Neural cell (in vitro differentiated cells): ENCODE data around the gene BICDL1. TPM values are rescaled to one million over a fixed set of nuclear protein-coding genes. Genes with fewer than 3 reads are reported as not detected.

ENCODE experiments used
- H2AFZ ChIP-seq: fragments of 200-600, 300-800 bp; sonication (generic), shearing (Covaris generic); 2 replicates; pipeline ENCODE4 v1.6.0; 2014; ENCODE audit warnings: low read depth, mild to moderate bottlenecking, antibody characterized with exemption, low read length, moderate library complexity
- H3F3A ChIP-seq: fragments of 200-600 bp; shearing (Covaris generic); 2 replicates; pipeline ENCODE4 v1.6.1; 2016; ENCODE audit warnings: mild to moderate bottlenecking, moderate library complexity, mixed read lengths, antibody characterized with exemption, low read length; ENCODE audit not compliant: insufficient read depth, poor library complexity, severe bottlenecking
- H3K27ac ChIP-seq: fragments of 200-600, 300-800 bp; sonication (generic), shearing (Covaris generic); 2 replicates; pipeline ENCODE4 v1.5.1; 2014; ENCODE audit warnings: mild to moderate bottlenecking, low read length, moderate library complexity
- H3K27me3 ChIP-seq: fragments of 300-800, 200-600 bp; sonication (generic), shearing (Covaris generic); 2 replicates; pipeline ENCODE4 v1.6.0; 2014; ENCODE audit warnings: mild to moderate bottlenecking, low read depth, low read length, moderate library complexity; ENCODE audit not compliant: insufficient read depth
- H3K36me3 ChIP-seq: fragments of 300-800, 200-600 bp; sonication (generic), shearing (Covaris generic); 2 replicates; pipeline ENCODE4 v1.5.1; 2014; ENCODE audit warnings: mild to moderate bottlenecking, antibody characterized with exemption, low read length, moderate library complexity; ENCODE audit not compliant: insufficient read depth
- H3K4me2 ChIP-seq: fragments of 300-800, 200-600 bp; sonication (generic), shearing (Covaris generic); 2 replicates; pipeline ENCODE4 v1.6.0; 2014; ENCODE audit warnings: mild to moderate bottlenecking, low read length
- H3K4me3 ChIP-seq: fragments of 300-800, 200-600 bp; sonication (generic), shearing (Covaris generic); 2 replicates; pipeline ENCODE4 v1.5.1; 2014; ENCODE audit warnings: mild to moderate bottlenecking, low read length, moderate library complexity
- H3K79me2 ChIP-seq: fragments of 200-600 bp; shearing (Covaris generic); replicated peaks from 2 replicates; pipeline ENCODE4 v1.6.0; 2014; ENCODE audit warnings: mild to moderate bottlenecking, low read length, moderate library complexity; ENCODE audit not compliant: insufficient read depth
- H3K9ac ChIP-seq: fragments of 300-800, 200-600 bp; sonication (generic), shearing (Covaris generic); 2 replicates; pipeline ENCODE4 v1.6.1; 2016; ENCODE audit warnings: mild to moderate bottlenecking, low read length, mixed read lengths
- H3K9me2 ChIP-seq: fragments of 200-600 bp; shearing (Covaris generic); 2 replicates; pipeline ENCODE4 v1.6.1; 2016; ENCODE audit warnings: mild to moderate bottlenecking, low read length, mixed read lengths; ENCODE audit not compliant: insufficient read depth
- H3K9me3 ChIP-seq: fragments of 200-600, 300-800 bp; sonication (generic), shearing (Covaris generic); 2 replicates; pipeline ENCODE4 v1.6.1; 2016; ENCODE audit warnings: mild to moderate bottlenecking, mixed run types, low read length, moderate library complexity, mixed read lengths
- H4K20me1 ChIP-seq: fragments of 200-600 bp; shearing (Covaris generic); 2 replicates; pipeline ENCODE4 v1.6.1; 2016; ENCODE audit warnings: mild to moderate bottlenecking, mixed run types; ENCODE audit not compliant: insufficient read depth
- EP300 ChIP-seq: fragments of 450-650 bp; conservative IDR thresholded peaks from 2 replicates; pipeline ENCODE4 v1.6.1; 2014; ENCODE audit warnings: antibody characterized with exemption, mild to moderate bottlenecking, moderate library complexity; ENCODE audit not compliant: poor library complexity, severe bottlenecking
- EZH2 ChIP-seq: fragments of 200-600, 300-800 bp; shearing (Covaris generic), sonication (generic); IDR thresholded peaks from 2 replicates; pipeline ENCODE4 v1.6.1; 2014; ENCODE audit warnings: antibody characterized with exemption, low read length, borderline replicate concordance, mild to moderate bottlenecking; ENCODE audit not compliant: insufficient read depth, poor library complexity, severe bottlenecking
- MXI1 ChIP-seq: fragments of 450-650 bp; conservative IDR thresholded peaks from 2 replicates; pipeline ENCODE4 v1.6.1; 2014; ENCODE audit warnings: antibody characterized with exemption, mild to moderate bottlenecking; ENCODE audit not compliant: poor library complexity, severe bottlenecking
- POLR2AphosphoS5 ChIP-seq: IDR thresholded peaks from 2 replicates; pipeline ENCODE4 v1.6.1; 2012
- RAD21 ChIP-seq: fragments of 450-650 bp; conservative IDR thresholded peaks from 2 replicates; pipeline ENCODE4 v1.6.1; 2014; ENCODE audit warnings: antibody characterized with exemption, mild to moderate bottlenecking, moderate library complexity
- SMC3 ChIP-seq: fragments of 450-650 bp; conservative IDR thresholded peaks from 2 replicates; pipeline ENCODE4 v1.6.1; 2014; ENCODE audit warnings: antibody characterized with exemption, mild to moderate bottlenecking, moderate library complexity; ENCODE audit not compliant: poor library complexity
- TAF1 ChIP-seq: IDR thresholded peaks from 2 replicates; pipeline ENCODE4 v1.6.1; 2012; ENCODE audit warnings: low read depth
- polyA plus RNA-seq: library from polyadenylated mRNA; depleted of rRNA; stranded (reverse); fragments of >200 nt; gene quantifications from 2 replicates; pipeline ENCODE4 v1.2.3, GENCODE V29; 2014
- TF ChIP-seq, protein P1 (sequence below): fragments of 450-650 bp; IDR thresholded peaks from 2 replicates; pipeline ENCODE4 v1.5.1; 2014; ENCODE audit warnings: antibody characterized with exemption, mild to moderate bottlenecking, moderate library complexity; ENCODE audit not compliant: poor library complexity, severe bottlenecking
- TF ChIP-seq, protein P2 (sequence below): IDR thresholded peaks from 2 replicates; pipeline ENCODE4 v1.6.1; 2012; ENCODE audit warnings: borderline replicate concordance

BICDL1 gene
- polyA plus RNA-seq, 1 donor from 2014 or later: 136 TPM

DNA sequence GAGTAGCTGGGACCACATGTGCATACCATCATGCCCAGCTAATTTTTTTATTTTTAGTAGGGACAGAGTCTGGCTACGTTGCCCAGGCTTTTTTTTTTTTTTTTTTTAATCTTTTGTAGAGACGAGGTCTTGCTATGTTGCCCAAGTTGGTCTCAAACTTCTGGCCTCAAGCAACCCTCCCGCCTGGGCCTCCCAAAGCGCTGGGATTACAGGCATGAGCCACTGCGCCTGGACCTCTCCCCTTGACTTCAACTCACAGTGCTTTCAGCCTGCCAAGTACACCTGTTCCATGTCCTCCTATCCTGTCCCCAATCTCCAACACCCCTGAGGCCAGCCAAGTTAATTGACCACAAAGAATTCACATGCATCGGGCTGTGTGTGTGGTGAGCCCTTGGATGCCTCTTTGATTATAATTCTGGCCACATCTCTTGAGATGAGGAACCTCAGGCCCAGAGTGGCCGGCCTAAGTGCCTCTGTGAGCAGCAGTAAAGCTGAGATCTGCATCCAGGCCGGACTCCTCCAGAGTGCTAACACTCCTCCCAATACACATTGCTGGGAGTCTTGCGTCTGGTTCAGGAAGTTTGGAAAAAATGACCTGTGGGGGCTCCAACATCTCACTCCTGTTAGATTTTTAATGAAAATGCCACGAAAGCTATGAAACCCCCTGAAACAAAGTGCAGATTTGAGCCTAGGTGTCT, 120.7 kb downstream of the BICDL1 start:
- Histone ChIP-seq H3K4me2 (no peak overlapping the region), H3K36me3 (no peaks in the 10 kb centered on the region)

DNA sequence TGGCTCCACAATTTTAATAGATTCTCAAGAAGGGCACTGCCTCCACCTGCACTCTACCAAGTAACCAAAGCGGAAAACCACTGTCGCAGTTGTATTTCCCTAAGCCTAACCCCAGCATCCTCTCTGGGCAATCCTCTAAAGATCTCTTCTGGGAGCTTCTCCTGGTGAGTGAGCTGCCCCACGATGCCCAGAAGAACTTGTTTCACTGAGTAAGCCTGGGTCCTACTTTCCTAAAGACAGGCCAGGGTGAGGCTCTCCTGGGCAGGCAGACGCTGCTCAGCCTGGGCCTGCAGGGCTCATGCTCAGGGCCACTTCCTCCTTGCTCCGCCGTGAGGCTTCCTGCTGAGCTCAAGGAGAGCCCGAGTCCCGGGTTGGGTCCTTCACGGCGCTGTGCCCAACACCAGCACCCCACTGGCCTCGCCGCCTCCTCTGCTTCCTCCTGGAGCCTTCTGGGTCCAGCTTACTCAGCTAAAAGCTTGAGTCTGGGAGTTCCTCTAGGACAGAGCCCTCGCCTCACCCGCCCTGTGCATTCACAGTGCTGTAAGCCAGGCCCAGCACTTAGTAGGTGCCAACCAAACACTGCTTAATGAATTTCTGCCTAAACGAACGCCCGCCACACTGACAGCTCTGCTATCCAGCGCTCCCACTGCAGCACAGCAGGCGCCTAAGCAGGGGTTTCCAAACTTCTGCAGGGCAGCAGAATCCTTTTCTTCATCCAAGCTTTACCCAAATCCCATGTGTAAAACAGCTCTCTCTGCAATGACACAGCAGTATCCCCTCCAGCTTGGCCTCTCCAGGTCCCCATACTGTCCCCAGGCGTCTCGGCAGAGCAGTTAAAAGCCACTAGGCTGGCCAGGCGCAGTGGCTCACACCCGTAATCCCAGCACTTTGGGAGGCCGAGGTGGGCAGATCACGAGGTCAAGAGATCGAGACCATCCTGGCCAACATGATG, 121.8 kb downstream of the BICDL1 start:
- no peaks in the 10 kb centered on the region for H3K9me3 ChIP-seq
- H3F3A ChIP-seq: no peaks in the 10 kb centered on the region
- H3K27ac ChIP-seq: no peak overlapping the region
- no peaks in the 10 kb centered on the region for H4K20me1 ChIP-seq
- no peaks in the 10 kb centered on the region for H3K9me2 ChIP-seq
- no peak overlapping the region for H2AFZ ChIP-seq
- H3K4me3 ChIP-seq: no peak overlapping the region
- H3K9ac ChIP-seq: no peak overlapping the region
- peaks cover 24% of the 10 kb centered on the region for H3K79me2 ChIP-seq
- H3K36me3 ChIP-seq: no peaks in the 10 kb centered on the region
- no peaks in the 10 kb centered on the region for H3K27me3 ChIP-seq
- no peak overlapping the region for H3K4me2 ChIP-seq
- no peak for TF ChIP-seq SMC3
- no peak for TF ChIP-seq TAF1
- TF ChIP-seq EZH2: no peak
- TF ChIP-seq EP300: no peak
- TF ChIP-seq, protein P1, sequence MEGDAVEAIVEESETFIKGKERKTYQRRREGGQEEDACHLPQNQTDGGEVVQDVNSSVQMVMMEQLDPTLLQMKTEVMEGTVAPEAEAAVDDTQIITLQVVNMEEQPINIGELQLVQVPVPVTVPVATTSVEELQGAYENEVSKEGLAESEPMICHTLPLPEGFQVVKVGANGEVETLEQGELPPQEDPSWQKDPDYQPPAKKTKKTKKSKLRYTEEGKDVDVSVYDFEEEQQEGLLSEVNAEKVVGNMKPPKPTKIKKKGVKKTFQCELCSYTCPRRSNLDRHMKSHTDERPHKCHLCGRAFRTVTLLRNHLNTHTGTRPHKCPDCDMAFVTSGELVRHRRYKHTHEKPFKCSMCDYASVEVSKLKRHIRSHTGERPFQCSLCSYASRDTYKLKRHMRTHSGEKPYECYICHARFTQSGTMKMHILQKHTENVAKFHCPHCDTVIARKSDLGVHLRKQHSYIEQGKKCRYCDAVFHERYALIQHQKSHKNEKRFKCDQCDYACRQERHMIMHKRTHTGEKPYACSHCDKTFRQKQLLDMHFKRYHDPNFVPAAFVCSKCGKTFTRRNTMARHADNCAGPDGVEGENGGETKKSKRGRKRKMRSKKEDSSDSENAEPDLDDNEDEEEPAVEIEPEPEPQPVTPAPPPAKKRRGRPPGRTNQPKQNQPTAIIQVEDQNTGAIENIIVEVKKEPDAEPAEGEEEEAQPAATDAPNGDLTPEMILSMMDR: no peak
- no peak for TF ChIP-seq RAD21
- TF ChIP-seq POLR2AphosphoS5: no peak
- TF ChIP-seq MXI1: no peak

More for the DNA sequence above, 120.7 kb downstream of the BICDL1 start:
- Histone ChIP-seq H3F3A (no peaks in the 10 kb centered on the region), H4K20me1 (no peaks in the 10 kb centered on the region), H3K27me3 (no peaks in the 10 kb centered on the region), H3K9ac (no peak overlapping the region), H3K9me3 (no peaks in the 10 kb centered on the region), H3K27ac (no peak overlapping the region), H3K9me2 (no peaks in the 10 kb centered on the region), H3K79me2 (peaks cover 13% of the 10 kb centered on the region), H2AFZ (no peak overlapping the region), H3K4me3 (no peak overlapping the region)
- TF ChIP-seq EZH2 (no peak), POLR2AphosphoS5 (no peak), SMC3 (no peak), RAD21 (no peak), EP300 (no peak), TAF1 (no peak), MXI1 (no peak)
- TF ChIP-seq, protein P2, sequence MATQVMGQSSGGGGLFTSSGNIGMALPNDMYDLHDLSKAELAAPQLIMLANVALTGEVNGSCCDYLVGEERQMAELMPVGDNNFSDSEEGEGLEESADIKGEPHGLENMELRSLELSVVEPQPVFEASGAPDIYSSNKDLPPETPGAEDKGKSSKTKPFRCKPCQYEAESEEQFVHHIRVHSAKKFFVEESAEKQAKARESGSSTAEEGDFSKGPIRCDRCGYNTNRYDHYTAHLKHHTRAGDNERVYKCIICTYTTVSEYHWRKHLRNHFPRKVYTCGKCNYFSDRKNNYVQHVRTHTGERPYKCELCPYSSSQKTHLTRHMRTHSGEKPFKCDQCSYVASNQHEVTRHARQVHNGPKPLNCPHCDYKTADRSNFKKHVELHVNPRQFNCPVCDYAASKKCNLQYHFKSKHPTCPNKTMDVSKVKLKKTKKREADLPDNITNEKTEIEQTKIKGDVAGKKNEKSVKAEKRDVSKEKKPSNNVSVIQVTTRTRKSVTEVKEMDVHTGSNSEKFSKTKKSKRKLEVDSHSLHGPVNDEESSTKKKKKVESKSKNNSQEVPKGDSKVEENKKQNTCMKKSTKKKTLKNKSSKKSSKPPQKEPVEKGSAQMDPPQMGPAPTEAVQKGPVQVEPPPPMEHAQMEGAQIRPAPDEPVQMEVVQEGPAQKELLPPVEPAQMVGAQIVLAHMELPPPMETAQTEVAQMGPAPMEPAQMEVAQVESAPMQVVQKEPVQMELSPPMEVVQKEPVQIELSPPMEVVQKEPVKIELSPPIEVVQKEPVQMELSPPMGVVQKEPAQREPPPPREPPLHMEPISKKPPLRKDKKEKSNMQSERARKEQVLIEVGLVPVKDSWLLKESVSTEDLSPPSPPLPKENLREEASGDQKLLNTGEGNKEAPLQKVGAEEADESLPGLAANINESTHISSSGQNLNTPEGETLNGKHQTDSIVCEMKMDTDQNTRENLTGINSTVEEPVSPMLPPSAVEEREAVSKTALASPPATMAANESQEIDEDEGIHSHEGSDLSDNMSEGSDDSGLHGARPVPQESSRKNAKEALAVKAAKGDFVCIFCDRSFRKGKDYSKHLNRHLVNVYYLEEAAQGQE: no peak
- TF ChIP-seq, protein P1: no peak
